CD14-positive monocyte (primary cell): ENCODE measurements around the gene HSD17B13. TPM values are rescaled to one million over a fixed set of nuclear protein-coding genes. Genes with fewer than 3 reads are reported as not detected.

Source experiments
- DNase-seq, 3 donors: peaks; one replicate each; pipeline ENCODE4 v3.0.0-alpha.2; 2011 to 2022
- H2AFZ ChIP-seq: 2 replicates; pipeline ENCODE4 v1.6.0; 2012; ENCODE audit warnings: mild to moderate bottlenecking, low read depth, low read length, inconsistent platforms; ENCODE audit not compliant: insufficient read depth, poor library complexity, severe bottlenecking
- H3K27ac ChIP-seq, 2 donors: 1 replicate in 1 of 2; 2 replicates in 1 of 2; pipeline ENCODE4 v1.5.1; 2012 to 2013; ENCODE audit warnings: low read length in 2 of 2, control low read depth in 1 of 2, inconsistent platforms in 1 of 2, low read depth in 1 of 2, mild to moderate bottlenecking in 1 of 2
- H3K27me3 ChIP-seq, 2 donors: one replicate each; pipeline versions ENCODE4 v1.6.0 to v1.6.1; 2011 to 2013; ENCODE audit warnings: low read length in 2 of 2; ENCODE audit not compliant: control insufficient read depth in 2 of 2, insufficient read depth in 2 of 2
- H3K36me3 ChIP-seq, 2 donors: replicated peaks in 1 of 2; 1 replicate in 1 of 2; 2 replicates in 1 of 2; pipeline versions ENCODE4 v1.5.1 to v1.6.1; 2012 to 2013; ENCODE audit warnings: low read length in 2 of 2, control low read depth in 1 of 2, inconsistent platforms in 1 of 2, mild to moderate bottlenecking in 1 of 2; ENCODE audit not compliant: insufficient read depth in 2 of 2, control insufficient read depth in 1 of 2
- H3K4me1 ChIP-seq, 2 donors: 1 replicate in 1 of 2; 2 replicates in 1 of 2; pipeline versions ENCODE4 v1.5.1 to v1.6.1; 2012 to 2013; ENCODE audit warnings: low read length in 2 of 2, control low read depth in 1 of 2, inconsistent platforms in 1 of 2, mild to moderate bottlenecking in 1 of 2, moderate library complexity in 1 of 2; ENCODE audit not compliant: insufficient read depth in 2 of 2, control insufficient read depth in 1 of 2
- H3K4me2 ChIP-seq: replicated peaks from 2 replicates; pipeline ENCODE3; 2012; ENCODE audit warnings: low read length, moderate library complexity, mild to moderate bottlenecking; ENCODE audit not compliant: poor library complexity, severe bottlenecking; ENCODE audit errors: extremely low read depth
- H3K4me3 ChIP-seq, 3 experiments: fragments of 200-600 bp in 1 of 3; sonication (generic) in 1 of 3; replicated peaks in 1 of 3; 1 replicate in 2 of 3; 2 replicates in 1 of 3; pipeline ENCODE4 v1.5.1; 2011 to 2013; ENCODE audit warnings: low read length in 3 of 3, mild to moderate bottlenecking in 3 of 3, control low read depth in 2 of 3, low read depth in 2 of 3, inconsistent platforms in 1 of 3, moderate library complexity in 1 of 3
- H3K79me2 ChIP-seq: 2 replicates; pipeline ENCODE4 v1.6.0; 2012; ENCODE audit warnings: mild to moderate bottlenecking, control low read depth, inconsistent platforms, low read length, moderate library complexity; ENCODE audit not compliant: insufficient read depth
- H3K9ac ChIP-seq: 2 replicates; pipeline ENCODE4 v1.6.0; 2017; ENCODE audit warnings: low read length, mild to moderate bottlenecking; ENCODE audit not compliant: insufficient read depth, poor library complexity, severe bottlenecking
- H3K9me3 ChIP-seq, 2 donors: replicated peaks in 1 of 2; 1 replicate in 1 of 2; 2 replicates in 1 of 2; pipeline versions ENCODE4 v1.5.1 to v1.6.1; 2012 to 2013; ENCODE audit warnings: low read length in 2 of 2, control low read depth in 1 of 2; ENCODE audit not compliant: control insufficient read depth in 1 of 2, insufficient read depth in 1 of 2
- H4K20me1 ChIP-seq: 2 replicates; pipeline ENCODE4 v1.6.0; 2012; ENCODE audit warnings: mild to moderate bottlenecking, low read length, control low read depth, moderate library complexity; ENCODE audit not compliant: insufficient read depth
- H3K27ac Mint-ChIP-seq, 7 donors: one replicate each; pipeline ENCODE4 v1.8.0; 2020; ENCODE audit warnings: mild to moderate bottlenecking in 7 of 7, mixed read lengths in 7 of 7, moderate library complexity in 6 of 7, inconsistent platforms in 2 of 7
- H3K27me3 Mint-ChIP-seq, 3 donors: one replicate each; pipeline ENCODE4 v1.8.0; 2021 to 2022; ENCODE audit warnings: low read depth in 3 of 3, mild to moderate bottlenecking in 3 of 3, mixed read lengths in 3 of 3, moderate library complexity in 3 of 3, inconsistent platforms in 1 of 3
- H3K36me3 Mint-ChIP-seq, 2 donors: one replicate each; pipeline ENCODE4 v1.8.0; 2020; ENCODE audit warnings: mixed read lengths in 2 of 2, inconsistent platforms in 1 of 2, mild to moderate bottlenecking in 1 of 2
- H3K4me1 Mint-ChIP-seq: one replicate; pipeline ENCODE4 v1.8.0; 2020; ENCODE audit warnings: mild to moderate bottlenecking, mixed read lengths
- H3K4me3 Mint-ChIP-seq, 2 donors: one replicate each; pipeline ENCODE4 v1.8.0; 2020; ENCODE audit warnings: mild to moderate bottlenecking in 2 of 2, mixed read lengths in 2 of 2, moderate library complexity in 1 of 2
- H3K9me3 Mint-ChIP-seq, 7 donors: one replicate each; pipeline ENCODE4 v1.8.0; 2020 to 2022; ENCODE audit warnings: mixed read lengths in 7 of 7, mild to moderate bottlenecking in 6 of 7, moderate library complexity in 6 of 7, inconsistent platforms in 2 of 7
- CTCF ChIP-seq: fragments of 200-600 bp; IDR thresholded peaks from one replicate; pipeline ENCODE4 v1.8.0; 2022; ENCODE audit warnings: antibody characterized with exemption, mild to moderate bottlenecking
- WGBS: methylation state at CpG from one replicate; pipeline ENCODE4 v1.1.5; 2013; ENCODE audit warnings: missing lambda C conversion rate; ENCODE audit not compliant: insufficient coverage; 5-methylcytosine and 5-hydroxymethylcytosine counted together
- intact Hi-C, 2 donors: fragments of 100-400 bp; cut with micrococcal nuclease; formaldehyde crosslinking; loops; one replicate each; pipeline versions ENCODE4 v1.15.0 to v1.15.1; 2023
- polyA plus RNA-seq, 3 donors: library from polyadenylated mRNA; depleted of rRNA in 1 of 3; unstranded in 2 of 3; stranded (reverse) in 1 of 3; fragments of 300-500 nt in 2 of 3; fragments of >200 nt in 1 of 3; fragmentation: Illumina TruSeq in 2 of 3; gene quantifications; 1 replicate in 2 of 3; 2 replicates in 1 of 3; pipeline ENCODE4 v1.2.3, GENCODE V29; 2012 to 2021

Gene HSD17B13
- polyA plus RNA-seq, 3 donors: 0.08 to 0.73 TPM; not detected in 1

- no peak overlapping the region for H3K9ac ChIP-seq
- Mint-ChIP-seq H3K27ac (no peak overlapping the region), H3K4me1 (peaks cover 9% of the 10 kb centered on the region), H3K36me3 (no peaks in the 10 kb centered on the region), H3K9me3 (peaks cover 2 to 26% (median 11%) of the 10 kb centered on the region in 7 donors), H3K4me3 (no peak overlapping the region), H3K27me3 (peaks cover 2 to 5% (median 3%) of the 10 kb centered on the region in 3 donors)
- H4K20me1 ChIP-seq: no peaks in the 10 kb centered on the region
- no peak overlapping the region for H3K27ac ChIP-seq
- H3K4me3 ChIP-seq: no peak overlapping the region
- intact Hi-C loops: no loop called here
- TF ChIP-seq CTCF: no peak
- H3K9me3 ChIP-seq: peaks cover 5 to 6% of the 10 kb centered on the region in 2 donors
- H3K4me1 ChIP-seq: no peaks in the 10 kb centered on the region
- H3K79me2 ChIP-seq: no peaks in the 10 kb centered on the region
- no peak overlapping the region for H3K4me2 ChIP-seq
- no CpG with 5 or more reads among the region's 1 CpG for WGBS
- no peaks in the 10 kb centered on the region for H3K36me3 ChIP-seq
- no peak overlapping the region for H2AFZ ChIP-seq
- no peaks in the 10 kb centered on the region for H3K27me3 ChIP-seq
- no peak for DNase-seq
Observed at GRCh38 chr4:87262886-87263285, 59.8 kb downstream of the HSD17B13 start.

- Histone ChIP-seq H3K4me3 (no peak overlapping the region), H3K4me1 (no peaks in the 10 kb centered on the region), H3K9ac (no peak overlapping the region), H3K36me3 (no peaks in the 10 kb centered on the region), H3K4me2 (no peak overlapping the region), H4K20me1 (no peaks in the 10 kb centered on the region), H3K79me2 (no peaks in the 10 kb centered on the region), H3K27ac (no peak overlapping the region), H2AFZ (no peak overlapping the region), H3K9me3 (peaks cover 5 to 9% of the 10 kb centered on the region in 2 donors), H3K27me3 (no peaks in the 10 kb centered on the region)
- intact Hi-C loops: no loop called here
- Mint-ChIP-seq H3K27ac (no peak overlapping the region), H3K27me3 (peaks cover 0 to 5% (median 2%) of the 10 kb centered on the region in 3 donors), H3K4me1 (peaks cover 9% of the 10 kb centered on the region), H3K36me3 (no peaks in the 10 kb centered on the region), H3K9me3 (peaks cover 5 to 37% (median 22%) of the 10 kb centered on the region in 7 donors), H3K4me3 (no peak overlapping the region)
- WGBS: no CpG with 5 or more reads among the region's 2 CpGs
- no peak for DNase-seq
- no peak for TF ChIP-seq CTCF
Observed at GRCh38 chr4:87260477-87260876, 62.2 kb downstream of the HSD17B13 start.
